ENCODE results near the gene UBAC2. TPM values are rescaled to one million over a fixed set of nuclear protein-coding genes. Genes with fewer than 3 reads are reported as not detected.

Gene UBAC2
- total and polyA plus RNA-seq, 2 donors (not counting 3 experiments of a cell fraction or from before 2014, with no cell fraction given): 45.7 to 54.4 TPM

GRCh38 chr13:99426426-99426825 lies 225.8 kb downstream of the UBAC2 start:
- no TSS peak for BruUV-seq (replicated peaks)
- dilution Hi-C loops (cut with MboI; ENCODE audit: extremely low pct_ligation_motif_present, low sequenced_read_pairs): no loop called here
- POLR2A ChIA-PET: no interaction called here

More at GRCh38 chr13:99426426-99426825, 225.8 kb downstream of the UBAC2 start:
- TF ChIP-seq EZH2 (IDR thresholded peaks at IDR 0.05; ENCODE audit: borderline replicate concordance, low read depth, low read length, severe bottlenecking): no peak
- no peak for TF ChIP-seq JUN (IDR thresholded peaks at IDR 0.05; ENCODE audit: borderline replicate concordance, insufficient read depth, insufficient read length, low read depth)
- no peak for TF ChIP-seq GATA2 (IDR thresholded peaks at IDR 0.05; ENCODE audit: insufficient read depth, insufficient read length, low read depth, low read length)
- TF ChIP-seq POLR2A (IDR thresholded peaks at IDR 0.05; ENCODE audit: low read depth, low read length): no peak
- TF ChIP-seq CTCF (IDR thresholded peaks at IDR 0.05; ENCODE audit: extremely low read depth in 1 of 2, insufficient read depth in 1 of 2, low read depth in 1 of 2, low read length in 2 of 2): no peak
- TF ChIP-seq FOS (IDR thresholded peaks at IDR 0.05; ENCODE audit: borderline replicate concordance, insufficient read depth, low read length): no peak
- TF ChIP-seq, protein P1, sequence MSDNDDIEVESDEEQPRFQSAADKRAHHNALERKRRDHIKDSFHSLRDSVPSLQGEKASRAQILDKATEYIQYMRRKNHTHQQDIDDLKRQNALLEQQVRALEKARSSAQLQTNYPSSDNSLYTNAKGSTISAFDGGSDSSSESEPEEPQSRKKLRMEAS (IDR thresholded peaks at IDR 0.05; ENCODE audit: insufficient read depth, insufficient read length): no peak
- TF ChIP-seq POLR2AphosphoS5 (IDR thresholded peaks at IDR 0.05; ENCODE audit: insufficient read depth, low read depth, low read length): no peak
- no peak for TF ChIP-seq MYC (IDR thresholded peaks at IDR 0.05; ENCODE audit: low read depth, low read length)
- no peak for DNase-seq (ENCODE audit: low read depth, low spot score)
- H3K9ac ChIP-seq (replicated peaks; ENCODE audit: extremely low read depth, insufficient read depth, low read length): no peak overlapping the region
- no peak overlapping the region for H3K27ac ChIP-seq (ENCODE audit: insufficient read depth, low read depth, low read length)
- no peaks in the 10 kb centered on the region for H3K9me1 ChIP-seq (replicated peaks; ENCODE audit: control insufficient read depth, extremely low read depth, insufficient read depth, low read length)
- H2AFZ ChIP-seq (ENCODE audit: low read depth, low read length): no peak overlapping the region
- H4K20me1 ChIP-seq (replicated peaks; ENCODE audit: control insufficient read depth, extremely low read depth, insufficient read depth, low read length): no peaks in the 10 kb centered on the region
- CTCF ChIA-PET: no interaction called here
- FAIRE-seq: no peak
- no peaks in the 10 kb centered on the region for H3K4me1 ChIP-seq (ENCODE audit: control insufficient read depth, extremely low read depth, insufficient read depth, low read length)
- no peak overlapping the region for H3K4me3 ChIP-seq (replicated peaks in 1 of 3; ENCODE audit: insufficient read depth in 1 of 3, low read depth in 1 of 3, low read length in 3 of 3)
- intact Hi-C loops (cut with micrococcal nuclease): no loop called here
- H3K27me3 ChIP-seq (ENCODE audit: control insufficient read depth in 2 of 2, insufficient read depth in 2 of 2, low read length in 2 of 2): peaks cover 0 to 2% of the 10 kb centered on the region in 2 experiments
- no peaks in the 10 kb centered on the region for H3K9me3 ChIP-seq (replicated peaks; ENCODE audit: control insufficient read depth, insufficient read depth, low read length)
- H3K79me2 ChIP-seq (ENCODE audit: control insufficient read depth, insufficient read depth, low read length): no peaks in the 10 kb centered on the region
- no peaks in the 10 kb centered on the region for H3K36me3 ChIP-seq (ENCODE audit: control insufficient read depth in 2 of 2, extremely low read depth in 1 of 2, insufficient read depth in 2 of 2, low read length in 2 of 2)
- no peak overlapping the region for H3K4me2 ChIP-seq (ENCODE audit: insufficient read depth, low read length)
